Activated CD4-positive, CD25-positive, alpha-beta regulatory T cell treated with anti-CD3 and anti-CD28 coated beads, Interleukin-2, amount 50 U/mL, for 24 hours (primary cell): ENCODE results near the gene NTMT1.
"Not testable (repeated sequence)": the region's sequence is repeated elsewhere in the genome, so short reads cannot be mapped to it uniquely, and the experiment has no call there.

Experiments
- ATAC-seq, 2 donors: fragments of 150-1000 bp; cut with Tn5 transposase; one replicate each; pipeline ENCODE4 v1.10.0; 2021; ENCODE audit warnings: mild to moderate bottlenecking in 1 of 2, moderate library complexity in 1 of 2

Gene NTMT1

DNA sequence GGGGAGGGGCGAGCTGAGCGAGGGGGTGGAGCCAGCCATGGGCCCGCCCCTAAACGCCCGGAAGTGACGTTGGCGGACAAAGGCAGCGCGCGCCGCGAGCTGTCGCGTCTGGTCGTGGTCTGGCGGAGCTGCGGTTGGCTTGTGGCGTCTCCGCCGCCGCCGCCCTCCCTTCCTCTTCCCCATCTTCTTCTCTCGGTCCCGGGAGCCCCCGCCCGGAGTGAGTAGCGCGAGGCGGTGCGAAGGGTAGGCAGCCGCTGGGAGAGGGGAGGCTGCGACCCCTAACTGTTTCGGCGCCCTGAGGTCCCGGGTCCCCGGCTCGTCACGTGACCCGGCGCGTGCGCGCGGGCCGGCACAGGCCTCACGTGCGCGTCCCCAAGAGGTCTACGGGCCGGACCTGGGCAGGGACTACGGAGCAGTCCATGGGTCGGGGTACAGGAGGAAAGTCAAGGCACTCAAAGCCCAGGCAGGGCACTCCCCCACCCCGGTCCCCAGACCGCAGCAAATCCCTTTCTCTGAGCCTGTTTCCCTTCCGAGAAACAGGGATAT, at the start of gene NTMT1:
TSS of gene NTMT1 (plus strand) at position 85 of the 546 bp plus-strand sequence. CDS start 6,541 bp downstream, outside the sequence.
- peak; percentile 80 to 84 for ATAC-seq

DNA sequence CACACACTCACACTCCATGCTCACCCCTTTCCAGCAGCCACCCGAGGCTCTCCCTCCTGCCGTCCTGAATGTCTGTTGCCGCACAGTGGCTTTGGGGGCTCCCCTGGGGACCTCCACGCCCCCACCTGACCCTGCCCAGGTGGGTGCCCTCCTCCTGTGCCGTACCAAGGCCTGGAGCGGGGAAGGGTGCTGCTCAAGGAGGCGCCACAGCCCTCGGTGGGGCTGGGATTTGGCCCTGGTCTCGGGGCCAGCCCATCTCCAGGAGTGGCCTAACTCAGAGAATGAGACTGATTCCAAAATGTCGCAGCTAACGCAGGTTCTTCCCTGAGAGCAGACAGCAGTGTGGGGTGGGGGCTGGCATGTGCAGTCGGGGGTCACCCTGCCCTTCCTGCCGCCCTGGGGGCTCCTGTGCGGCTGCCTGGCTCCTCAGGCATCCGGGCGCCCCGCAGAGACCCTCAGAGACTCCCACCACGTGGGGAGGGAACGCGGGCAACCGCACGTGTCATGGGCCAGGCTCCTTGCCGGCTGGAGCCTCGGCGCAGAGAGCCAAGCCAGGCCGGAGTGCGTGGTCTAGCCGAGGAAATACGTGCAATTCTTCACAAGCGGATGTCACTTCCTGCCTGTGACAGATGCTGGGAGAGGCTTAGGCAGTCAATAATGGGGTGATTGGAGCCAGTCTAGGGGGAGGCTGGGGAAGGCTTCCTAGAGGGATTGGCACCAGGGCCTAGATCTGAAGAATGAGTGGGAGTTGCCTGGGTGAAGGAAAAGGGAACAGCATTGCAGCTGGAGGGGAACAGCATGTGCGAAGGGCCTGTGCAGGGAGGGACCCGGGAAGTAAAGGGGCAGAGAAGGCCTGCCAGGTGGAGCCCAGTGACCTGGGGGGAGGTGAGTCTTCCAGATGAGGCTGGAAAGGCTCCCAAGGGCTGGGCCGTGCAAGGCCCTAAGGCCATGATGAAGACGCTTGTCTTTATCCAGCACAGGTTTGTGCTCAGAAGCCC, 49.1 kb upstream of the NTMT1 start:
- no peak for ATAC-seq

DNA sequence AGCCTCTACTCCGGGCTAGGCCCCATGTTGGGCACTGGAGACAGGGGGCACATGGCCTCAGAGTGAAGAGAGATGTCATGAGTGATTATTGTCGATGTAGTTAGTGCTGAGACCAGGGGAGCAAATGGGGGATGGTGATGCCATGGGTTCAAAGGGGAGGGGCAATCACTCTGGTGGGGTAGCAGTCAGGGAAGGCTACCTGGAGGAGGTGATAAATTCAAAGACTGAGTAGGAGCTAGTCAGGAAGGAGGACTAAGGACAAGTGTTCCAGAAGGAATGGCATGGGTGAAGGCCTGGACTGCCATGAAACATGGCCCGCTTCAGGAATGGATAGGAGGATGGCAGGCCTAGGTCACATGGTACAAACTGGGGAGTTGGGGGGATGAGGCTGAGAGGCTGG, 46.7 kb upstream of the NTMT1 start:
- ATAC-seq: no peak

- peak; percentile 55 to 60 for ATAC-seq
Measured at GRCh38 chr9:129580211-129580915, 45.6 kb upstream of the NTMT1 start.

GRCh38 chr9:129581505-129582189, 44.3 kb upstream of the NTMT1 start:
- no peak for ATAC-seq

DNA sequence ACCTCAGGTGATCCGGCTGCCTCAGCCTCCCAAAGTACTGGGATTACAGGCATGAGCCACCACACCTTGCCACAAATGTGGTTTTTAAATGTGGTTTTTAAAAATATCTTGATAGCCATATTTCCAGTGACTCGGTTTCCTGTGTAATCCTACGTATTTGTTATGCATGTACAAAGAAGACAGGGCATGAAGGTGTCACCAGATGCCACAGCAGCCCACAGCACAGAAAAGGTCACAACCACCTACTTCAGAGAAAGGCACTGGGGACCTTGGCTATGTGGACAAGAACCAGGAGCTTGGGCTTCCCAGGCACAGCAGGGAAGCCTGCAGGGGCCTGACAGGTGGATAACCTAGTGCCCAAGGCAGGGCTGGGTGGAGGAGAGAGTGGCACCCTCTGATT, 43.1 kb upstream of the NTMT1 start:
- peak; percentile 47 to 69 for ATAC-seq

DNA sequence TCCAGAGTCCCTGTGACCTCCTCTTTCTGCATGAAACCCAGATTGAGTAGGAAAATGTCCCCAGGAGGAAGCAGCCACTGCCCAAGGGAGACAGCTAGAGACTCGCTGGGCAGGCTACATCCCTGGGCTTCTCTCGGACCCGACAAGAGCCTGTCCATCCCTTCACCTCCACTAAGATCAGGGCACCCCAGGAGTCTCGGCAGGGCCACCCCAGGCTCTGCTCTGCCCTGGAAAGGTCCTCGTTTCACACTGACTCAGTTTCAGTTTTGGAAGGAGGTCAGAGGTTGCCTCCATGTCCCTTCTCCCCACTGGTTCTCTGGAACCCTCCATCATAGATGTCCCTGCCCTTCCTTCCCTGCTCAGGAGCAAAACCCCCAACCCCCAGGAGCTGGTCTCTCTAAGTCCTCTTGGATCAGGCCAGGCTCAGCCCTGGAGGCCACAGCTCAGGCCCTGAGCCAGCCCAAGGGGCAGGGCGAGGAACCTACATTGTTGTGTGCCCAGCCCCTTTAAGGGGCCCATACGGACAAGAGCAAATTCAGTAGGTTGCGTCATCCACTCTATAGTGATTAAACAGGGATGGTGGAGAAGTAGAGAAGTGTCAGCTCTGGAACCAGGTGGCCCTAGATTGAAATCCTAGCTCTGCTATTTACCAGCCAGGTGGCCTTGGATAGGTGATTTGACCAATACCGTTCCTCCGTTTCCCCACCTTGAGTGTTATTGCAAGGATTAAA, 42.5 kb upstream of the NTMT1 start:
- no peak for ATAC-seq

GRCh38 chr9:129584136-129584535, 41.8 kb upstream of the NTMT1 start:
- ATAC-seq: peak; percentile 51 to 63

GRCh38 chr9:129585352-129585751, 40.6 kb upstream of the NTMT1 start:
- ATAC-seq: no peak

DNA sequence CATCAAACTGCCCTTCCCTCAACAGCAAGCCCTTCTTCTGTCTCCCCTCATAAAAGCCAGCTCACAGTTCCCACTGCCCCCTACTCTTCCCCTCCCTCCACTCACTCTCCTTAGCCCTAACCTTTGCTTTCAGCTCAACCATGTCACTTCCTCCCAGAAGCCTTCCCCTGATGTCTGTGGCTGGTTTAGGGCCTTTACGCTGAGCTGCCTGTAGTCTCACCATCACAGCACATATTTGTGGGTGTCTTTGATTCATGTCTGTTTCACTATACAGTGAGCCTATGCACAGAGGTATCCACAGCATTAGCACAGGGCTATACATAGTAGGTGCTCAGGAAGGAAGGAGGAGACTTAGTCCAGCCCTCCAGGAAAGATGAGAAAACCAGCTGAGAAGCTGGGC, 39.7 kb upstream of the NTMT1 start:
- peak in 1 of 2 donors; percentile 32 for ATAC-seq

- ATAC-seq: no peak
Measured at GRCh38 chr9:129586685-129587084, 39.3 kb upstream of the NTMT1 start.

DNA sequence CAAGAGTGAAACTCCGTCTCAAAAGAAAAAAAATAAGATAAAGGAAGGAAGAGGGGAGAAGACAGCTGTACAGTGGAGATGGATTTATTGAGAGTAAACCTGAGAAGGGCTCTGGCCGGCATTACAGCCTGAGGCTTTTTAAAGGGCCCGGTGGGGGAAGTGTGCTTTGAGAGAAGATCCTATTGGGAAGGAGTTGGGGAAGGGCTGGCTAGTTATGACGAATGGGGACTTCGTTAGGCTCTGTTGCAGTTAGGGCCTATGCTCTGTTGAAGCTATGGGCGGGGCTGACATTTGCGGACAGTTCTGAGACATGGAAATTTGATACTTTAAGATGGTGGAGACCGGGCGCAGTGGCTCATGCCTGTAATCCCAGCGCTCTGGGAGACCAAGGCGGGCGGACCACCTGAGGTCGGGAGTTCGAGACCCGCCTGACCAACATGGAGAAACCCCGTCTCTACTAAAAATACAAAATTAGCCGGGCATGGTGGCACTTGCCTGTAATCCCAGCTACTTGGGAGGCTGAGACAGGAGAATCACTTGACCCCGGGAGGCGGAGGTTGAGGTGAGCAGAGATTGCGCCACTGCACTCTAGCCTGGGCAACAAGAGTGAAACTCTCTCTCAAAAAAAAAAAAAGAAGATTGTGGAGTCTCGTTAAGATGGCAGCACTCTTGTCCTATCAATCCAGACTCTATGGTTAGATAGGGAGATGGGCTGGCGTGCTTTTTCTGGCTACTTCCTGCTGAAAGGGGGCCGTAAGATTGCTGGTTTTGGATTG, 38.3 kb upstream of the NTMT1 start:
- ATAC-seq: no peak

- no peak for ATAC-seq
Measured at GRCh38 chr9:129590466-129590865, 35.5 kb upstream of the NTMT1 start.

DNA sequence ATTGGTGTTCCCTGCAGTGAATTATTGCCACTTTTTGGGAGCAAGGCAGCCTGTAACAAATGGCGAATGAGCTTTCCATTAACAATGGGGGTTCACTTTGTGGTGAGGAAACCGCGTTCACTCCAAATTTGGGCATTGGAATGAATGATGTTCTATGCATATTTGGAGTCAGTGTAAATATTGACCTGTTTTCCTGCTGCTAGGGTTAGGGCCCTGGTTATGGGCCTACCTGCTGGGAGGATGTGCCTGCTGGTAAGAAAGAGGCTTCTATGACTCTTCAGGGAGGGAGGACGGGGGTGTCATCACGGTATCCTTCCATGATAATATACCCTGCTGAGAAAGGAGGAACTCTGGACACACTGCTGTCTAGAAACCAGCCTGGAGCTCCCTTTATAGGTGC, 34.0 kb upstream of the NTMT1 start:
- no peak for ATAC-seq

- ATAC-seq: not testable (repeated sequence)
Measured at GRCh38 chr9:129592790-129593189, 33.2 kb upstream of the NTMT1 start.

- ATAC-seq: no peak
Measured at GRCh38 chr9:129594632-129595031, 31.3 kb upstream of the NTMT1 start.

DNA sequence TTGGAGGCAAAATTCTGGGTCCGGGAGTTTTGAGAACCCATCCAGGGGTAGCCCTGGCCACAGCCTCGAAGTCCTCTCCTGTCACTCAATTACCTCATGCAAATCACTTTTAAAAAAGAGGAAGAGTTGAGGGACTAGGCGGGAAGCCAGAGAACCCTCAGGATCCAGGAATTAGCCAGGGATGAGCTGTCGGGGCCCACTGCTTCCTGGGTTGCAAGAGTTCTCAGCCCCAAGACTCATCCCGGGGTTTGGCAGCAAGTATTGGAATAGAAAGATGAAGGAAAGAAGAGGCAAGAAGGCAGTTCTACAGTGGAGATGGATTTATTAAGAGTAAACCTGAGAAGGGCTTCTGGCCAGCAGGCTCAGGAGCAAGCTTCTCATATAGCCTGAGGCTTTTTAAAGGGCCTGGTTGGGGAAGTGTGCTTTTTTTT, 30.6 kb upstream of the NTMT1 start:
- ATAC-seq: no peak

GRCh38 chr9:129595903-129596540, 29.9 kb upstream of the NTMT1 start:
- ATAC-seq: no peak

GRCh38 chr9:129596541-129597331, 29.2 kb upstream of the NTMT1 start:
- ATAC-seq: peak in 1 of 2 donors; percentile 14
